HG03103 (cell line): ENCODE results near the gene CTAGE9.

Experiments used
- ATAC-seq: cut with Tn5 transposase; IDR thresholded peaks from one replicate; pipeline ENCODE4 v1.9.1; 2021; ENCODE audit warnings: low read depth; ENCODE audit not compliant: unreplicated experiment

CTAGE9 gene

DNA sequence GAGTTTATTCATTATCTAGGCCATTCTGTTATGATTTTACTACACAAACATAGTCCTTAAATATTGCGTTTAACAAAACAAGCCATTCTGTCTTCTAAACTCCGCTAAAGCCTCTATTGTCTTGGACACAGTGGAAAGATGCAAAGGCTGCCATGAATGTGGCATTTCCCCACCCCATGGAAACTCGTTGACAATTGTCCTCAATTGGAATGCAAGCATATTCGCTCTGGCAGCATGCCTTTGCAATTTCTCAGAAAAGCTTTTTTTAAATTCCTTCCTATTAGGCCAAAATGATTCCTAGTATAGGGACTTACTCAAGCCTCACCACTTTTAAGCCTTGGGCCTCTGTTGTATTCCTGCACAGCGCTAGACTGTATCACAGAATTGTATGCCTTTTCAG lies 32.4 kb downstream of the CTAGE9 start:
- ATAC-seq = no peak

- no peak for ATAC-seq
Observed at GRCh38 chr6:131673184-131673583, 37.6 kb downstream of the CTAGE9 start.

DNA sequence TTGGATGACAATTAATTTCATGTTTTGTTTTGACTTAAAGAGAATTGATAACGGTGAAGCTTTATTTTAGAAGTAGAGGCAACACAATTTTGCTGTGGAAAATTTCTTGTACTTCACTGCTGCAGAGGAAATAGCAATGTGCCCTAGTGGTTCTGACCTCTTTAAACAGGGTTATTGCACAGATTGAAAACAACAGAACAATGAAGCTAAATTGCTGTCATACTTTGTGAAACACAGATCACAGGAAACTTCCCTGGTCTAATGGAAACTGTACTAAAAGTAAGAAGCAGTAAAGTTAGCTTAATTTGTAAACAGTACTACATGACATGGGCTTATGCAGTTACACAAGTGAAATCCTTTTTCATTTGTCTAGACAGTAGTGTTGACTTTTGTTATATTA lies 40.9 kb downstream of the CTAGE9 start:
- no peak for ATAC-seq

DNA sequence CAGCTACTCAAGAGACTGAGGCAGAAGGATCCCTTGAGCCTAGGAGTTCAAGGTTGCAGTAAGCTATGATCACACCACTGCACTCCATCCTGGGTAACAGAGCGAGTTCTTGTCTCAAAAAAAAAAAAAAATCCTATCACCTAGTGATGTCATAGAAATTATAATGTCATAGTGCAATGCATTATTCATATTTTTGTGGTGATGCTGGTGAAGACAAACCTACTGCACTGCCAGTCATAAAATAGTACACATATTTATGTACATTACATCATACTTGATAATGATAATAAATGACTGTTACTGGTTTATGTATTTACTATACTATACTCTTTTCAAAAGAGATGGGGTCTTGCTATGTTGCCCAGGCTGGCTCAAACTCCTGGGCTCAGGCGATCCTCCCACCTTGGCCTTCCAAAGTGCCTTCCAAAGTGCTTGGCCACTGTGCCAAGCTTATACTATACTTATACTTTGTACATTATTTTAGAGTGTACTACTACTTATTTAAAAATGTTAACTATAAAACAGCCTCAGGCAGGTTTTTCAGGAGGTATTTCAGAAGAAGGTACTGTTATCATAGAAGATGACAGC lies 47.1 kb downstream of the CTAGE9 start:
- no peak for ATAC-seq

GRCh38 chr6:131660195-131660594 lies 50.6 kb downstream of the CTAGE9 start:
- no peak for ATAC-seq
